ENCODE results near the gene ANKRD65.

DNA sequence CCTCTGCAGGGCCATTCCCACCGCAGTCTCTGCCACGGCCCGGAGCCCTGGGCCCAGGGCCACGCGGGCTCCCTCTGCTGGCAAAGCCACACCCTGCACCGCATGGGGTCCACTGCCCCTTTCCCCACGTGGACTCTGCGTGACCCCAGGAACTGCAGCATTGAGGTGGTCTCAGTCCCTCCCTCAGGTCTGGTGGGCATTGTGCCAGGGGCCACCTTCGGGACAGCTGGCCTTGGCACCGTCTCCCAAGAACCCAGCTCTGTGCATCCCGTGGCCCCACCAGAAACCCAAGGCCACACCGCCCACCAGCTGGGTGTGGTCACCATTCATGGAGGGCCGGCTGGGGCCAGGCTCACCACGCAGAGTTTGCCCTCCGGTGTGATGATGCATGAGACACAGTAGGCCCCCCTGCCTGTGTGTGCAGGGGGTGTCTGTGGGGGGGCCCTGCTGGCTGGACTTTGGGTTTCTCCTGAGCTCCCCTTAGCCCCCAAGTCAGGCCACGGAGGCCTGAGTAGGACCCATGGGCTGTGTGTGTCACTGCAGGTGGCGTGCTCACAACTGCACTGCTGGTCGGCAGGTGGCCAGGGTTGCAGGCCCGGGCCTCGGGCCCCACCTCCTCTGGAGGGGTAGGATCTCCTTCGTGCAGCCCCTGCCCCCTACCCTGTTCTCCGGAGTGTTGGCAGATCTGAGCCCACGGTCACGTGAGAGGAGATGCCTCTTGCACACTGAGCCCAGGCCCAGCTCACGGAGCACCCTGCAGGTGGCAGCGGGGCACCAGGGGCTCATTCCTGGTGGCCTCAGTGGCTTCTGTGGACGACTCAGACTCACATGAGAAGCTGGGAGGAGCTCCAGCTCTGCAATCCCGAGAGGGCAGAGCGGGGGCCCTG lies 20.2 kb upstream of the ANKRD65 start:
- TF ChIP-seq POLR2A (IDR thresholded peaks at IDR 0.05; ENCODE audit: low read length) (no peak), GATA1 (IDR thresholded peaks at IDR 0.05; ENCODE audit: low read depth, low read length) (no peak)

Measured in erythroblast (primary cell).